ENCODE measurements around the gene PRKAB2. TPM values are rescaled to one million over a fixed set of nuclear protein-coding genes. Genes with fewer than 3 reads are reported as not detected.
A peak's percentile ranks its signal among the peaks of the same experiment; 100 is the strongest.

Gene PRKAB2
- total and polyA plus RNA-seq, 2 of the 13 experiments (the other 11 are each of a cell fraction or from before 2014, with no cell fraction given), result 44.0 to 118 TPM

GRCh38 chr1:147172168-147173016 is at the start of gene PRKAB2 (continued):
- TF ChIP-seq LBX2 (CRISPR knock-in tag; IDR thresholded peaks at IDR 0.05; ENCODE audit: borderline replicate concordance), result no peak
- TF ChIP-seq TP53 (CRISPR knock-in tag; conservative IDR thresholded peaks at IDR 0.05), result 0 out of 2 replicates have a peak, but pooled peaks have one; percentile 56
- TF ChIP-seq PRPF4 (IDR thresholded peaks at IDR 0.05; ENCODE audit: low read depth, low read length, poor library complexity, severe bottlenecking), result no peak
- TF ChIP-seq ZNF235 (CRISPR knock-in tag; IDR thresholded peaks at IDR 0.05; ENCODE audit: borderline replicate concordance), result peak; percentile 89; the same call in 1 of the 2 replicates
- 0 out of 2 replicates have a peak, but pooled peaks have one; percentile 42 for TF ChIP-seq GZF1 (CRISPR knock-in tag; IDR thresholded peaks at IDR 0.05)
- TF ChIP-seq ZNF562 (CRISPR knock-in tag; IDR thresholded peaks at IDR 0.05; ENCODE audit: borderline replicate concordance), result no peak
- TF ChIP-seq BCLAF1 (IDR thresholded peaks at IDR 0.05), result no peak
- peak; percentile 91 for TF ChIP-seq SNAI1 (CRISPR knock-in tag; IDR thresholded peaks at IDR 0.05; ENCODE audit: borderline replicate concordance)
- peak; percentile 31 for TF ChIP-seq CREM (IDR thresholded peaks at IDR 0.05)
- TF ChIP-seq CREM (CRISPR knock-in tag; IDR thresholded peaks at IDR 0.05), result no peak
- peak; percentile 88; the same call in 1 of the 2 replicates for TF ChIP-seq ZBTB25 (CRISPR knock-in tag; IDR thresholded peaks at IDR 0.05)
- 0 out of 2 replicates have a peak, but pooled peaks have one; percentile 59 for TF ChIP-seq ZNF841 (CRISPR knock-in tag; IDR thresholded peaks at IDR 0.05; ENCODE audit: borderline replicate concordance)
- TF ChIP-seq KLF12 (CRISPR knock-in tag; IDR thresholded peaks at IDR 0.05; ENCODE audit: borderline replicate concordance), result peak; percentile 89; the same call in 1 of the 2 replicates
- no peak for TF ChIP-seq ZC3H4 (CRISPR knock-in tag; IDR thresholded peaks at IDR 0.05; ENCODE audit: borderline replicate concordance)
- TF ChIP-seq NR3C1 (CRISPR knock-in tag; IDR thresholded peaks at IDR 0.05), result no peak
- TF ChIP-seq ZBTB20 (CRISPR knock-in tag; IDR thresholded peaks at IDR 0.05; ENCODE audit: borderline replicate concordance, low read depth), result peak; percentile 59; the same call in 1 of the 2 replicates
- peak; percentile 37; the same call in 1 of the 2 replicates for TF ChIP-seq ATF3 (CRISPR knock-in tag; IDR thresholded peaks at IDR 0.05)
- TF ChIP-seq ZSCAN20 (CRISPR knock-in tag; IDR thresholded peaks at IDR 0.05; ENCODE audit: borderline replicate concordance), result peak; percentile 38; the same call in 1 of the 2 replicates
- TF ChIP-seq ZNF737 (CRISPR knock-in tag; IDR thresholded peaks at IDR 0.05; ENCODE audit: borderline replicate concordance), result peak; percentile 56; the same call in 1 of the 2 replicates
- TF ChIP-seq ZNF564 (CRISPR knock-in tag; IDR thresholded peaks at IDR 0.05), result peak; percentile 71
- TF ChIP-seq RFX1 (IDR thresholded peaks at IDR 0.05), result no peak
- peak; percentile 45 for TF ChIP-seq PPARG (CRISPR knock-in tag; conservative IDR thresholded peaks at IDR 0.05)
